NOMO-1 (cell line): Measurements from ENCODE around the gene FBXO2.

ENCODE experiments used
- DNase-seq, 2 experiments: peaks; one replicate each; lab custom pipeline; 2025; ENCODE audit not compliant: unreplicated experiment in 2 of 2; lab: John Stamatoyannopoulos, UW

FBXO2 gene, protein sequence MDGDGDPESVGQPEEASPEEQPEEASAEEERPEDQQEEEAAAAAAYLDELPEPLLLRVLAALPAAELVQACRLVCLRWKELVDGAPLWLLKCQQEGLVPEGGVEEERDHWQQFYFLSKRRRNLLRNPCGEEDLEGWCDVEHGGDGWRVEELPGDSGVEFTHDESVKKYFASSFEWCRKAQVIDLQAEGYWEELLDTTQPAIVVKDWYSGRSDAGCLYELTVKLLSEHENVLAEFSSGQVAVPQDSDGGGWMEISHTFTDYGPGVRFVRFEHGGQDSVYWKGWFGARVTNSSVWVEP

DNA sequence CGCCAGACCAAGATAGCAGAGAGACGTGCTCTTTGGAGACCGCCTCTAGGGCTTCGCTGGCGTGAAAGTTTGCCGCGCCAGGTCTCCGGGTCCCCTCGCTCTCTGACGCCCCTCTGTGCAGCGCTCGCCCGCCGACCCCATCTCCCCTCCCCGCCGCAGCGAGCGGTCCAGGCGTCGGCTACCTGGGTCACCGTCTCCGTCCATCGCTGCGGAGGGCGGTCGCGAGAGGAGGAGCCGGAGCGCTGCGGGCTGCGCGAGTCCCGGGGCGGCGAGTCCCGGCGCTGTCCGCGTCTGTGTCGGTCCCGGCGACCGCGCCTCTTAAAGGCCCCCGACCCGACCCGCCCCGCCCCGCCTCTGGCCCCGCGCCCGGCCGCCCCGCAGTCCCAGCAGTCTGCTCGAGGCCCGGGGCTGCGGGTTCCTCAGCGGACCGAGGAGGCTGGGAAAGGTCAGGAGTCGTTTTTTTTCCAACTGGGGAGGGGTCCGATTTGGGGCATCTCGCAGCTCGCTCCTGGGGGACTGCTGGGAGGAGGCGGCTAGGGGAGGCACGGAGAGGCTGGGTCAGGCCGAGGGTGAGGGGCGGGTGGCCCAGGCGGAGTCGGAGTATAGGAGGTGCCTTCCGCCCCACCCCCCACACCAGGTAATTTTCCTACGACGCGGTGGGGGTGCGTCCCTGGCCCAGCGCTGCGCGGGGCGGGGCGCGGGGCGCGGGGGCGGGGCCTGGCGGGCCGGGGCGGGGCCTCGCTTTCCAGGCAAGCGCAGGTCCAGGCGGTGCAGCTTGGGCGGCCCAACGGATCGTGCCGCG is at the start of gene FBXO2, which contains the start of gene FBXO44:
FBXO2 (minus strand) TSS at position 293 of the 802 bp plus-strand sequence; CDS start at position 204, 89 bp downstream.
FBXO44 (plus strand) TSS at position 741 of the 802 bp plus-strand sequence. CDS start 959 bp downstream, outside the sequence.
- DNase-seq, result no peak

DNA sequence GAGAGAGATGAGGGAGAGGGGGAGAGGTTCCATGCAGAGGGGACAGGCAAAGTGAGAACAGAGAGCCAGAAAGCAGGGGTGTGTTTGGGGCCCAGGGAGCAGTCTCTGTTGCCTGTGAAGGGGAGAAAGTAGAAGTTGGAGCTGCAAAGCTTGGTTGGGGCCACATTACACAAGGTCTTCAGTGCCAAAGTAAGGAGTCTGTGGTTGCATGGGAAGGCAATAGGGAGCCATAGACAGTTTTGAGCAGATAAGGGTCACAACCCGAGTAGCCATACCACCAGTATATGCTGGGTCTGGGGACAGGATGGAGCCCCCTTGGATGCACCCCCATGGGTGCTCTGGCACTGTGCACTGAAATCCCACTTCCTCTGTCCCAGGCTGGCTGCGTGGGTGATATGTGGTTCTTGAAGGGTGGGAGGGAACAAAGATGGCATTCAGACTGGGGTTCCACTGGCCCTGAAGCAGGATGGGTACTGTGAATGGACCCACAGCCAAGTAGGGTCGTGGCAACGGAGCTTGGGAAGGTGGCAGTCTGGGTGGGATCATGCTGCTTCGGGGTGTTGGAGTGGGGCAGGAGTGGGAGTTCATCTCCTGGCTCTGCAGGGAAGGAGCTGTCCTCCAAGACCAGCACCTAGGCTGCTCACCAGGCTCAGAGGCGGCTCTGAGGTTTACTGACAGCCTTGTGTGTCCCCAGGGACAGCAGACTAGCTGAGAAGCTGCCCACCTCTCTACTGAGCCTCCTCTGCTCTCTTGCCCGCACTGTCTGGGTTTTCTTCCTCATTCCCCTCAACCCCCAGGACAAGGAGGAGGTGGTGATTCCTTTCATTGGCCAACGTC is 49.3 kb upstream of the FBXO2 start:
- DNase-seq, result no peak

DNA sequence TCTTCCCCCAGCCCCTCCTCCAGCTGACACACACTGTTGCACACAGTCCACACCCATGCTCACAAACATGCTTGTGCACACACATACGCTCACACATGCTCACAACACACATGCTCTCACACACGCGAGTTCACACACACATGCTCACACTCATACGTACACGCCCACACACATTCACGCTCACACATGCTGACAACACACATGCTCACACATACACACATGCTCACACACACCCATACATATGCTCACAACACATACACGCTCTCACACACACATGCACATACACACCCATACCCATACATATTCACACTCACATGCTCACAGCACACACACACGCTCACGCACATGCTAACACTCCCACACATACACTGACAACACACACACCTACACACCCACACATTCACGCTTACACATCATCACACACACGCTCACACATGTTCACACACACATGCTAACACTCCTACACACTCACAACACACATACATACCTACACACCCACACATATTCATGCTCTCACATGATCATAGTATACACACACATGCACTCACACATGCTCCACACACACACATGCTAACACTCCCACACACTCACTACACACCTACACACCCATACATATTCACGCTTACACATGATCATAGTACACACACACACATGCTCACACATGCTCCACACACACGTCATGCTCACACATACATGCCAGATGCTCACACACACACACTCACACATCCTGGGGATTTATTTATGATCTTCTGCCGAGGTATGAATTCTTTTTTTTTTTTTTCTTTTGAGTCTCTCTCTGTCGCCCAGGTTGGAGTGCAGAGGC is 48.0 kb upstream of the FBXO2 start:
- no peak for DNase-seq

DNA sequence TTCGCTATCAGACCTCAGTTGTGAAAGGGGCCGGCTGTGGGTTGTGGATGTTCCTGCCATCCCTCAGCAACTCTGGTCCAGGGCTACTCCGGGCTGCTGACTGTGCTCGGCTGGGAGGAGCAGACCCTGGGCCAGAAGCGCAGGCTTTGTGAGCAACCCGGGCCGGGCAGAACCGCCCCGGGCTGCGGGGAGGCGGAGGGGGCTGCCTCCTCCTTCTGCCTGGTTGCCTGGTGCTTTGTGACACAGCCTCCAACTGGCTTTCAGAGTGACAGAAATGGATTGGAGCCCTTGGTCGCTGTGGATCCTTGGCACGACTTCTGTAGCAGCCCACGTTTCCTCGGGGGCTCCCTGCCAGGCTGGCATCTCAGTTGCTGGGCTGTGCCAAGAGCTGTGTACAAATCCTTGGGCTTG is 47.3 kb upstream of the FBXO2 start:
- no peak for DNase-seq

DNA sequence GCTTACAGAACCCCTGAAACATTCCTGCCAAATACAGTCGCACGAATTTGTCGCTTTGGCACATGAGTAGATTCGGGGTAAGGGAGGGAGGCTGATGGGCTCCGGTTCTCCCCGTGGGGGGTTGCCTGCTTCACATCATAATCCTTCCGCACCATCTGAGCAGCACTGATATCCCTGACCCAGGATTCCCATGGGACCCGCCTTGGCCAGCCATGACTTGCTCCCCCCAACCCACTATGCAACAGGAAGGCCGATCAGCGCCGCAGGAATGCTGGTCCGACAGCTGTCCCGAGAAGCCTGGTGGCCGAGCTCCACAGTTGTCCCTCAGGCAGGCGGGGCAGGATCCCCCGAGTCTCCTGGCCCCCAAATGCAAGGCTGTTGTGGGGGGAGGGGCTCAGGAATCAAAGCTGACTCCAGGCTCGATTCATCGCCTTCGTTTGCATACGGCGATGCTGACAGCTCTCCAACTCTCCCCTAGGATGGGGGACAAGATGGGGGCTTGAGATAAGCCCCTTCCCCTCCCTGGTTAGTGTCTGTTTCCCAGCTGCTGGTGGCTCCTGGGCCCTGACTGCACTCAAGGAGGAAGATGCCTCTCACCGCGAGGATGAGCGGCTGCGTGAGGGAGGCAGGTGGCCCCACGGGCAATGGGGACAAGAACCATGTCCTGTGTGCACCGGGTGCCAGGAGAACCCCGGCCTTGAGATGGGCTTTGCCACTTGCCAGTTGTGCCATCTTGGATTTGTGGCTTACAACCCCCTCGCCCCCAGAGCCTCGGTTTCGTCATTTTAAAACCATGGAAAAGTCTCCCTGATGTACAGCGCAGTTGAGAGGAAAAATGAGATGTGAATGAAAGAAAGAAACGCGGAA is 46.6 kb upstream of the FBXO2 start:
- DNase-seq, result no peak

DNA sequence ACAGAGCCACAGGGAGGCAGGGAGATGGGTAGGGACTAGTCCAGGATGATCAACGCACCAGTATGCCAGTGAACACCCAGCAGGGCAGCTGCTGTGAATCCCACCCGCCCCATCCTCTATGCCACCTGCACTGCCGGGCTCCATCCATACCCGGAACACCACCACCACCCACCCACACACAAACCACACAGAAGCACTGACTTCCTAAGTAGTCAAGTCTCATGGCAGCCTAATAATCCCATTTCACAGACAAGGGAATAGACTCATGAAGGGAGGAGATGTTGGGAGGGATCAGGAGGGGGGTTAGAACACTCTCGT is 43.6 kb upstream of the FBXO2 start:
- DNase-seq, result no peak

DNA sequence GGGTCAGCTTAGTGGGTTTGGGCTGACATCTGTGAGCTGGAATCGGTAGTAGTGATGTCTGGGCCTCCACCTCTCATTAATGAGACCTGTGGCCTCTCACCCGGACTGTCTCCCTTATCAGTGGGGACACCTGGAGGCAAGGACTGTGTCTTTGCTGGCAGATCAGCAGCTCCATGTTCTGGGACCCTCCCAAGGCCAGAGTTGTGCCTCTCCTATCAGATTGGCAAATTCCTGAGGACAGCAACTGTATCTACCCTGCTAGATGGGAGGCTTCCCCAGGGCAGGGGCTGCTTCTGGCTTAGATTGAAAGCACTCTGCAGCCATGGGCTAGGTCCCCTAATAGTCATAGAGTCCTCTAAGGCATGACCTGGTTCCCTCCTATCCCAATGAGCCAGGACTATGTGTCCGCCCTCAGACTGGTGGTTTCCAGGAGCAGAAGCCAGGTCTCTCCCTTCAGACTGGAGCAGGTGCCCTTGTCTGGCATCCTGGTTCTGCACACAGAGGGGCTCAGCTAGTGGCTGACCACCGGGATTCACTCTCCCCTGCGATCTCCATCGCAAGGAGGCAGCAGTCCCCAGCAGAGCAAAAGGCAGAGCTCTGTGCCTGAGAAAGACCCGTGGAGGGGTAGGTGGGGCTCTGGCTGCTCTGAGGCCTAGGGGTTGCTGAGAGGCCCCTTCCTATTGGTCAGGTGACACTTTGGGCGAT is 43.1 kb upstream of the FBXO2 start:
- no peak for DNase-seq

DNA sequence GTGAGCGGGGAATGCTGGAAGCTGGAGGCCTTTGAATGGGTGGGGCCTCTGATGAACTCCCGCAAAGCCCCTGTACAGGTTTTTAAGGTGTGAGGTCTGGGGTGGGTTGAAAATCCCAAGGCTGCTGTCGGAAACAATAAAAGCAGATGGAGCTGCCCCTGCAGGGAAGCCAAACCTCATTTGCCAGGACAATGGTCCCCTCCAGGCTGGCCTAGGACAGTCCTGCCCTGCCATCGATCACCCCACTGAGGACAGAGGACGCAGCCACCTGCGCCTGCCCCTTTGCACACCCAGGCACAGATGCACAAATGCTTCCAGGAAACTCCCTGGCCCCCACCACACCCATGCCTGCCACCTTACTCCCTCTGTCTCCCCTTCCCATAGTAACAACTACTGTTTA is 41.6 kb upstream of the FBXO2 start:
- DNase-seq, result no peak

DNA sequence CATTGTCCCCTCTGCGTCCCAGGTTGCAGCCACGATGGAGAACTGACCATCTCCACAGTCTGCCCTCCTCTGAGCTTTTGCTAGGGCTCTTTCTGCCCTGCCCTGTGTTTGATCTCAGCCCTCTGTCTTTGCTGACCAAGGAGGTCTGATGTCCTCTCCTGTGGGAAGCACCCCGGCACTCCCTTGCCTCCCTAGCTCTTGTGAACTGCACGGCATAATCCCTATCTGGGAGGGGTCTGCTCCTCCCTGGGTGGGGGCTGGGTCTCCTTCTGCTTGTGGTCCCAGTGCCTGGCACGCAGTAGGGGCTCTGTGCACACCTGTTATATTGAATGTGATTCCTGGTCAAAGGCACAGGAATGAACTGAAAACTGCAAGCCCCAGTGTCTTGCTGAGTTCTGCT is 39.7 kb upstream of the FBXO2 start:
- no peak for DNase-seq

DNA sequence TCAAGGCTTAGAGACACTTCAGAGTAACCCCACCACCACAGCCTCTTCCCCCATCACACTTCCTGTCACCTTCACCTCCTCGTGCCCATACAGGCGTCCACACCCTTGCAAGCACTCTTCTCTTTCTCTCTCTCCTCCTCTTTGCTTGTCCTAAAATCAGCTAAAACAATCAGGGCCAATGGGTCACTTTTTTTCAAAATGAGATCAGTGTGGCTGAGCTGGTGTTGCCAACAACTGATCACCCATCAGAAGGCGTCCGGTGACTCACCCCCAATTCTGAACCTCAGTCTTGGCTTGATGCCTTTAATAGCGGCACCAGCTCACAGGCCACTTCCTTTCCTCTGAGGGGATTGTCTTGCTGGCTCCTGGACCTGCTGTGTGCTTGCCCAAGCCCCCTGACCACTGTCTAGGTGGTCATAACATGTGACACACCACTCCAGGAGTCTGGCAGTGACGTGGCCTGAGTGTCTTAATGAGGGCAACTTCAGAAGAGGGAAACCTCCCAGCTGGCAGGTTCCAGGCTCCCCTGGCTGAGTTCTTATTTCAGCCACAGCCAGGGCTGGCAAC is 38.9 kb upstream of the FBXO2 start:
- DNase-seq, result peak; percentile 47 to 50

DNA sequence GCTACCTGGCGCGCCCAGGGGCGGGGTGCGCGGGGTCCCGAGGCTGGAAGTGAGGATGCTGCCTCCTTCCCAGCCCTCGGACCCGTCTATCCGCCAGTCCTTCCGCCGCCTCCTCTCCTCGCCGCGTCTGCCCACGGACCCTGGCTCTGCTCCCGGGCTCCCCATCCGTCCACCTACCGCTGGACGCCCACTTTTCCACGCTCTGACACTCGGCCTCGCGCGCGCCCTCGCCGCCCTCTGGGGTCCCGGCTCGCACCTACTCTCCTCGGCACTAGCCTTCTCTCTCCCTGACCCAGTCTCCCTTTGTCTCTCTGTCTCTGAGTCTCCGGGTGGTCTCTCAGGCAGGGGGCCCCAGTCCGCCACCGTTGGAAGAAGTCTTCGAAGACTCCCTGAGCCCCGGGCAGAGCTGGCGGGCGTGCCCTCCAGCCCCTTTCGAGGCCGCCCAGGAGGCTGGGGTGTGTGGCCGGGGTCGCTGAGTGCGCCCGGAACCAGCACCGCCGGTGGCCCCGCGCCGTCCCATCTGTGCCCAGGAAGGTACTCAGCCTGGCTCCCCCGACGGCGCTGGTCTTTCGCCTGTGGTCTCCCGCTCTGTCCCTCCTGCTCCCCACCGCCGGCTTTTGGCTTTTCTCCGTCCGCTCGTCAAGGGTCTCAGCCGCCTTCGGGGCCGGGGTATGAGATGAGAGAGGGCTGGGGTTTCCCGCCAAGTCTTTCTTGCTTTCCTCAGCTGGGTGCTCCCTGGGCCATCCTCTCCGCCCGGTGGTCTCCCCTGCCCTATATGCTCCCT is 37.9 kb upstream of the FBXO2 start:
- no peak for DNase-seq

DNA sequence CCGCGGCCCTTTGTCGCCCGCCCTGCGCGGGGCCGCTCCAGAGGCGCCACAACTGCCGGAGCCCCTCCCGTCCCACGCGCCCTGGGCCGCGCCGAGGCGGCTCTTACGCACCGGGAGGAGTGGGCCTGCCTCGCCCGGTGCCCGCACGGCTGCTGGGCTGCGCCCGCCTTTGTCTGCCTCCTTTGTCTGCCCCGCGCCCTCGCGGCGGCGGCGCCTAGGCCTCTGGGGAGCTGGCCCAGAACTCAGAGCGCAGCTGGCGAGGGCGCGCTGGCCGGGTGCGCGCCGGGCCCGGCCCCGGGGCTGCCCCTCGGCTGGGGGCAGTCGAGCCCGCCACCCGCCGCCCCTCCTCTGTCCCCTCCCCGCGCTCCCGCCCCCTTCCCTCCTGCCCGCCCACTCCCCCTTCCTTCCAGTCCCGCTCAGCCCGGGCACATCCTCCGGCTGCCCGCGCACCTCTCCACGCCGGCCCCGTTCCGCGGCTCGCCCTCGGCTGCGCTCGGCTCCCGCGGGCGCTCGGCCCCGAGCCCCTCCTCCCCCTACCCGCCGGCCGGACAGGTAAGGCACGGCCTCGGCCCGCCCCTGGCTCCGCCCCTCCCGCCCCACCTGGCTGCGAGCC is 37.2 kb upstream of the FBXO2 start, which contains the start of gene DRAXIN:
DRAXIN (plus strand) TSS at position 409 of the 613 bp plus-strand sequence. CDS start 14,549 bp downstream, outside the sequence.
- no peak for DNase-seq

DNA sequence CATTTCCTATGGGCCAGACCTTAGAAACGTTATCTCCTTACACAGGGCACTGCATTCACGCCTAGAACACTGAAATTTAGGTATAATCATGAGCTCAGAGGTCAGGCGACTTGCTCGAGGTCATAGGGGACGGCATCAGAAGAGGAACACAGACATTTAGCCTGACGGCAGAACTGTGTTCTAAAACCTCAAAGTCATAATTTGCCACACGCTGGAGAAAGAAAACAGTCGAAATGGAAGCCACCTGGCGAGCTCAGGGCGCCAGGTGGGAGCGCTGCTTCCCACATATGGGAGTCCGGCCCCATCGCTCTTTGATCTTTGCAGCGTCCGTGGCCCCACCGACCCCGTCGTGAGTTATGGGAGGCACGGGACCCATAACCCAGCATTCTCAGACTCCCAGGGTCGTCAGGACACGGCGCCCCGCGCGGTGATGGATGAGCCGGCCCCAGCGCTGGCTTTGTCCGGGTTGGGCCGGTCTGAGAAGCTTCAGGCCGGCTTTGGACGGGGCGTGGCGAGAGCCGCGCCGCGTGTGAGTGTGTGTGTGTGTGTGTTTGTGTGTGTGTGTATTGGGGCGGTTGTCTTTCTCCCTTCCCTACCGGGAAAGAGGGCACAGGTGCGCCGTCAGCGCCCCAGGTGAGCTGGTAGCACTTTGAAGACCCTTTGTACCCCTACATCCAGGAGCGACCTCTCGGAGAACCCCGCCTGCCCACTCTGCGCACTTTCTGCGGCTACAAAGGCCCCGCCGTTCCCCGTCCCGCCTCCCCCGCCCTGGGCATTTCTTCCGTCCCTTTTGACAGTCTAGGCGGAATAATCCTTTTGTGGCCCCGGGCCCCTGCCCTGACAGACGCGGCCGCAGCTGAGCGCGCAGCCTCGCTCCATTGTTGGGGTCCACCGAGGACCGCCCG is 36.4 kb upstream of the FBXO2 start:
- DNase-seq, result no peak

DNA sequence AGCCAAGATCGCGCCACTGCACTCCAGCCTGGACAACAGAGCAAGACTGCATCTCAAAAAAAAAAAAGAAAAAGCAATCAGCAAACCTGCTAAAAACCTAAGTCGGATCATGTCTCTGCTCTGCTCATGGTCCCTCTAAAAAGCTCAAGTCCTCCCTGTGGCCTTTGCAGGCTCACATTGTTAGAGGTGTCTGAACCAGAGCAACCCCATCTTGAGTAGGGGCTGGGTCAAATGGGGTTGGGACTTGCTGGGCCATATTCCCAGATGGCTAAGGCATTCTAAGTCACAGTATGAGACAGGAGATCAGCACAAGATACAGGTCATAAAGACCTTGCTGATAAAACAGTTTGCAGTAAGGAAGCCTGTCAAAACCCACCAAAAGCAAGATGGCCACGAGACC is 34.3 kb upstream of the FBXO2 start:
- DNase-seq, result no peak

DNA sequence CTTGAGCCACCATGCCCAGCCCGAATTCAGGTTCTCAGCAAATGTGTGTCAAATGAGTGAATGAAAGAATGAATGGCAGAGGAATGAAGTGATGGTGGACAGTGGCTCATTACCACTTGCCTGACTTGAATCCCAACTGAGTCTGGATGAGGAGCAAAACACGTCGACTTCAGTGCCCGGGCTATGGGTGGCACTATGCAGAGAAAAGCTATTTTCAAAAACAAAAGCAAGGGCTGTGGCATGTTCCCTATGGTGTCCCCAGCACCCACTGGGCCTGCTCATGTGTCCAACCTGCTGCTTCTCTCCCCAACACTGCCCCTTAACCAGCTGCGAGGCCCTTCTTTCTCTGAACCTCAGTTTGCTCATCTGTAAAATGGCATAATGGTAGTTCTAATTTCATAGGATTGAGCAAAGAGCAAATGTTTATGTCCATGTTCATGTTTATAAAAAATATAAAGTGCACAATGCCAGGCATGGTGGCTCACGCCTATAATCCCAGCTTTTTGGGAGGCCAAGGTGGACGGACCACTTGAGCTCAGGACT is 31.1 kb upstream of the FBXO2 start:
- DNase-seq, result no peak

DNA sequence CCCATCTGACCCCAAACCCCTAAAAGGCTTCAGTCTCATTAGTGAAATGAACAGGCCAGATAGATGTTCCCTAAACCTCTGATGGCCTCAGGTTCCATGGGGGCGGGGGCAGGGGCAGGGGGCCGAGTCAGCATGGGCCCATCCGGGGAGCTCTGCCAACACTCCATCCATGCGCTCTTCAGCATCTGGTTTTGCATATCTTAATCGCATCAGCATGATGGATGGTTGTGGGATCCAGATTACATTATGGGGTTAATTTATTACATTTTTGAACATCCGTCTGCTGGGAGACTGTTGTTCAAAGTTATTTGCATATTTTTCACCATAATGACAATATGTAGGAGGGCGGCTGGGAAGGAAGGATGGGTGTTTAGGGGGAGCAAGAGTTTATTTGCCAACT is 29.8 kb upstream of the FBXO2 start:
- DNase-seq, result no peak
